GM12865 (cell line): Measurements from ENCODE around the gene FGF14.

Experiments used
- DNase-seq: peaks from one replicate; pipeline ENCODE4 v3.0.0; 2010; ENCODE audit warnings: low read depth
- H3K4me3 ChIP-seq: 2 replicates; pipeline ENCODE4 v1.5.1; 2011; ENCODE audit warnings: mild to moderate bottlenecking, low read depth, low read length, control low read depth
- TF ChIP-seq, protein P1 (sequence below): IDR thresholded peaks from 2 replicates; pipeline ENCODE4 v1.5.1; 2011; ENCODE audit warnings: low read length, control low read depth, low read depth, inconsistent platforms; ENCODE audit not compliant: insufficient read depth; ENCODE audit errors: missing control alignments

Gene FGF14

DNA sequence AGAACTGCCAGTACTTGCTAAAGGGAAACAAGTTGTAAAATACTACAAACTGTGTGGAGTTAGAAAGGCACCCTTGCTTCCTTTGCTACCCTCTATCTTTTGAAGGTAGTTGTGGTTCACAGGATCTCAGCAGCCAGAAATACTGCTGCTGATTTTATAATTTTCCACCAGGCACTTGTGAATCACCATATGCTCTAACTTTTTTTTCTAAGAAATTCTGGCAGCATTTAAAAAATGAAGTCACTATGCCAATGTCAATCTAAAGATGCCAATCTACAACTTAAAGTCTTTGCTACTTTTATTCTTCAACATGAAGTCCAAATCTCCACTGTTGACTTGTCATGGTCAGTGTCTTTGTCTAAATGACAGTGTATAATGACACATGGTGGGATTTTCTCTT, 621.6 kb downstream of the FGF14 start:
- TF ChIP-seq, protein P1, sequence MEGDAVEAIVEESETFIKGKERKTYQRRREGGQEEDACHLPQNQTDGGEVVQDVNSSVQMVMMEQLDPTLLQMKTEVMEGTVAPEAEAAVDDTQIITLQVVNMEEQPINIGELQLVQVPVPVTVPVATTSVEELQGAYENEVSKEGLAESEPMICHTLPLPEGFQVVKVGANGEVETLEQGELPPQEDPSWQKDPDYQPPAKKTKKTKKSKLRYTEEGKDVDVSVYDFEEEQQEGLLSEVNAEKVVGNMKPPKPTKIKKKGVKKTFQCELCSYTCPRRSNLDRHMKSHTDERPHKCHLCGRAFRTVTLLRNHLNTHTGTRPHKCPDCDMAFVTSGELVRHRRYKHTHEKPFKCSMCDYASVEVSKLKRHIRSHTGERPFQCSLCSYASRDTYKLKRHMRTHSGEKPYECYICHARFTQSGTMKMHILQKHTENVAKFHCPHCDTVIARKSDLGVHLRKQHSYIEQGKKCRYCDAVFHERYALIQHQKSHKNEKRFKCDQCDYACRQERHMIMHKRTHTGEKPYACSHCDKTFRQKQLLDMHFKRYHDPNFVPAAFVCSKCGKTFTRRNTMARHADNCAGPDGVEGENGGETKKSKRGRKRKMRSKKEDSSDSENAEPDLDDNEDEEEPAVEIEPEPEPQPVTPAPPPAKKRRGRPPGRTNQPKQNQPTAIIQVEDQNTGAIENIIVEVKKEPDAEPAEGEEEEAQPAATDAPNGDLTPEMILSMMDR = no peak
- no peak overlapping the region for H3K4me3 ChIP-seq
- DNase-seq = no peak

DNA sequence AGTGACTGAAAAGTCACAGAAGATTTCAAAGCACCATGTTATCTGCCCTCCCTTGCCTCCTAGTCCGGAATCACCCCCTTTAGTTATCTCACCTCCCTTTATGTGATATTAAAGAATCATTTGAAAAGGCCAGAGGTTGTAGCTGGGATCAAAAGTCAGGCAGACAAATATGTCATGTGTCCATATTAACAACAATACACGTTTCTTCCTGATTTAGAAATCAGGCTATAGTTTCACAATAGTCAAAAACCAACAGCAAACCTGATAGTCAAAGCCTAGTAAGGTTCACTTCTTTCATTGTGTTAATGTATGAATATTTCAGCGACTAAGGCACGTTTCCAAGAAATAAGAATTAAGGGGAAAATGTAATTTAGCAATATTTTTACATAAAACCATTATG, 622.7 kb downstream of the FGF14 start:
- TF ChIP-seq, protein P1 = no peak
- no peak overlapping the region for H3K4me3 ChIP-seq

DNA sequence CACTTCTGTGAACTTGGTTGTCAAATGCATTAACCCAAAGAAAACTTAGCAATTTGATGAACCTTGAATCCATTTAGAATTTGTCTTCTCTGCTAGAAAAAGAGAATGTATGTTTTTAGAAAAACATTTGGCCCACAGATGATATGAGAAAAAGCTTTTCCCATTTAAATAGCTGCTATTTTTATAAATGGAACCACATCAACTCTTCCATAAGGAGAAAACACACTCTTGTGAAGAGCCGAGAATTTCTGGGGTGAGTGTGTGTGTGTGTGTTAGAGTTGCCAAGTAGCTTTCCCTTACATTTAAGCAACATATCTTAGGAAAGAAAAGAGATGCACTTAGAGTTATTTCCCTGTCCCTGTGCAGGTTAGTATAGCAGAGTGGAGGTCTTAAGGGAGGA, 626.6 kb downstream of the FGF14 start:
- H3K4me3 ChIP-seq = no peak overlapping the region
- DNase-seq = no peak
- TF ChIP-seq, protein P1 = no peak

More for the DNA sequence above, 622.7 kb downstream of the FGF14 start:
- no peak for DNase-seq

DNA sequence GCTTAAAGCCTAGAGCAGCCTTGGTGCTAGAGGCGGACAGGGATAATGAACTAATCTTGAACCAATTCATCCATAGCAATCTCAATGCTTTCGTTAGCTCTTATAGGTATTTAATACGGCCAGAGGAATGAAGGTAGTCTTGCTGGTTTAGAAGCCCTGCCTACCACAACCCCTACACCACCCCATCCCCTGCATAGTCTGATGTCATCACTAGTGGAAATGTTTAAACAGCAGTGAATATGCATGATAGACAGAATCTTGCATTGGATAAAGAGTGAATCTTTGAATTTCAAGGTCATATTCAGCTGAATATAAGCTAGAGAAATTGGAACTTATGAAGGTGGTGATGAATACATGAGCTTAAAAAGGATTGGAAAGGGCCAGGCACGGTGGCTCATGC, 627.5 kb downstream of the FGF14 start:
- no peak for DNase-seq
- H3K4me3 ChIP-seq = no peak overlapping the region
- TF ChIP-seq, protein P1 = no peak

DNA sequence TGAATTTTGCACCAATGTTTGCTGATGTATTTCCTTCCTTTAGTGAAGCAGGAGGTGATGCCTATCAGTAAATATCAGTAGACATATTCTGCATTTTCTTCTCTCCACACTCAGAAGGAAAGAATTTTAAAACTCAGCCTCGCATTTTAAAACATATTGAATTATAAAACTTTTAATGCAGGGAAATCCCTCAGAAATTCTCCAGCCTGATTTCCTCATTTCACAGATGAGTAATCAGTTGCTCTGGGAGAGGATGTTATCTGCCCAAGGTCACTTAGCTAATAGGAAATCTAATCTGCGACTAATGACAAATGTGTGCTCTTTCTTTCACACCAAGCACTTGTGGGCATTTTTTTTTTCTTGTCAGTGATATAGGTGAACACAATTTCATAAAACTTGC, 628.8 kb downstream of the FGF14 start:
- TF ChIP-seq, protein P1 = no peak
- DNase-seq = no peak
- no peak overlapping the region for H3K4me3 ChIP-seq

DNA sequence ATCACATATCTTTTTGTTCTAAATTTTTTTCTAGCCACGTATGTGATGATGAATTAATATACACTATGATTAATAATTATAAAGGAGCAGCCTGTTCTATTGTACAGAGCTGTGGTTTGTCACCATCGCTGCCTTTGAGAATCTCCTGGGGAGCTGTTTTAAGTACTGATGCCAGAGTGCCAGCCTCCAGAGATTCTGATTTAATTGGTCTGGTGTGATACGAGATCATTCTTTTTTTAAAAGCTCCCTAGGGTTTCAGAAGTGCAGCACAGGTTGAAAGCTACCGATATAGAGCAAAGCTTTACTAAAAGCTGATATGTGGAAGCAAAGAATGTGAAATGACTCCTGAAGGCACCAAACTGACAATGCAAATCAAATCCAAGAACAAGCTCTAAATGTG, 634.7 kb downstream of the FGF14 start:
- TF ChIP-seq, protein P1 = no peak
- H3K4me3 ChIP-seq = no peak overlapping the region
- no peak for DNase-seq

DNA sequence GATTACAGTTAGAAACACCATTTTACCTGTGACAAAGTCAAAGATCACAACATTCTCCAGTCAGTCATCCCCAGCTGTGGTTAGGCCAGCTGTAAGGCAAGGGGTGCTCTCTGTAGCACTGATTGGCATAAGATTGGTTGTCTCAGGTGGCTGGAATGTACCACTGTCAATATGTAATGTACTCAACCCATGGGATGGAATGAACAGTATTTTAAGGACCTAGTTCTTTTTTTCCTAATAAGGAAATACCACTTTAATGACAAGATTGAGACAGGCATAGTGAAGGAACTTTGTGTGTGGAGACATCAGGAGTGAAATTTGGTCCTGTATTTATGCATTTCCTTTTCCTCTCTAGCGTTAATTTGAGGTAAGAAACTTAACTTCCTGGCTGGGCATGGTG, 638.7 kb downstream of the FGF14 start:
- DNase-seq = no peak
- no peak overlapping the region for H3K4me3 ChIP-seq

More for the DNA sequence above, 638.7 kb downstream of the FGF14 start:
- TF ChIP-seq, protein P1 = no peak
